Bronchial epithelial cell (primary cell): ENCODE results near the gene MYRIP. TPM values are rescaled to one million over a fixed set of nuclear protein-coding genes. Genes with fewer than 3 reads are reported as not detected.
"Not testable (repeated sequence)": the region's sequence is repeated elsewhere in the genome, so short reads cannot be mapped to it uniquely, and the experiment has no call there.

Experiments used
- DNase-seq: peaks from one replicate; pipeline ENCODE4 v3.0.0-alpha.2; 2010; ENCODE audit warnings: low read depth
- FAIRE-seq: peaks from 2 replicates; lab custom pipeline; 2011; peaks lifted over from hg19 to GRCh38; lab: Jason Lieb, UNC
- H3K27me3 ChIP-seq: 2 replicates; pipeline ENCODE4 v1.5.1; 2011; ENCODE audit warnings: low read length; ENCODE audit not compliant: control insufficient read depth, insufficient read depth
- H3K36me3 ChIP-seq: 2 replicates; pipeline ENCODE4 v1.5.1; 2011; ENCODE audit warnings: low read length; ENCODE audit not compliant: control insufficient read depth, insufficient read depth
- H3K4me3 ChIP-seq: 2 replicates; pipeline ENCODE4 v1.5.1; 2011; ENCODE audit warnings: mild to moderate bottlenecking, low read depth, low read length, control low read depth
- total RNA-seq: library from RNA; depleted of rRNA; stranded (reverse); fragments of >200 nt; gene quantifications from 2 replicates; pipeline ENCODE4 v1.2.1, GENCODE V29; 2014
- TF ChIP-seq, protein P1 (sequence below): IDR thresholded peaks from 2 replicates; pipeline ENCODE4 v1.5.1; 2011; ENCODE audit warnings: mild to moderate bottlenecking, moderate library complexity, low read length, control low read depth, inconsistent platforms; ENCODE audit not compliant: insufficient read depth, severe bottlenecking

MYRIP gene
- total RNA-seq, 1 donor from 2014 or later: not detected

DNA sequence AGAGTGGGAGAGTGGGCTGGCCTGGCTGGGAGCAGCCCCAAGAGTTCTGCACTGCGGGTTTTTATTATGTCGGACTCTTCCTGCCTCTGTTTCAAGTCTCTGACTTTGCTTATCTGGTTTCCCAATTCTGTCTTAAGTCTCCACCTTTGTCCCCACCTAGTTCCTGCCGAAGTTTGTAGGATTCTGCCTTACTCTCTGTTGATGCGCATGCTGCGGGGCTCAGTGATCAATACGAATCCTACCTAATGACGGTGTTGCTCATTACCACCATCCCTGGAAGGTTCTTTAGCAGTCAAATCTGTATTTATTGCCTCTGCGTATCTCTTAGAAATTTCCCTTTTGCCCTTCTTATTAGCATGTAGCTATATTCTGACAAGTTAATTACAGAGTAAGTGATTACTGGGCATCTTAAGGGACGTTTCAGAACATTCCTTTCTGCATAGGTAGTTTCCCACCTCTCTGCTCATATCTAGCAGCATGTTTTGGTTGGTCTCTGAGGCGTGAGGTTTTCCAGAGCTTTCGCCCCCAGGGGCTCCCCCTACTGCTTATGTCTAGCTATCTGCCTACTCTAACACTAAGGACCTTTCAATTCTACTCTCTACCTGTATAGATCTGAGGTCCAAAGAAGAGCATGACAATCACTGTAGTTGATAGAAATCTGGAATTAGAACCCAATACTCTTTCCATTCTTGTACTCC lies 264.1 kb downstream of the MYRIP start:
- Histone ChIP-seq H3K4me3 (no peak overlapping the region), H3K36me3 (no peaks in the 10 kb centered on the region), H3K27me3 (no peaks in the 10 kb centered on the region)
- TF ChIP-seq, protein P1, sequence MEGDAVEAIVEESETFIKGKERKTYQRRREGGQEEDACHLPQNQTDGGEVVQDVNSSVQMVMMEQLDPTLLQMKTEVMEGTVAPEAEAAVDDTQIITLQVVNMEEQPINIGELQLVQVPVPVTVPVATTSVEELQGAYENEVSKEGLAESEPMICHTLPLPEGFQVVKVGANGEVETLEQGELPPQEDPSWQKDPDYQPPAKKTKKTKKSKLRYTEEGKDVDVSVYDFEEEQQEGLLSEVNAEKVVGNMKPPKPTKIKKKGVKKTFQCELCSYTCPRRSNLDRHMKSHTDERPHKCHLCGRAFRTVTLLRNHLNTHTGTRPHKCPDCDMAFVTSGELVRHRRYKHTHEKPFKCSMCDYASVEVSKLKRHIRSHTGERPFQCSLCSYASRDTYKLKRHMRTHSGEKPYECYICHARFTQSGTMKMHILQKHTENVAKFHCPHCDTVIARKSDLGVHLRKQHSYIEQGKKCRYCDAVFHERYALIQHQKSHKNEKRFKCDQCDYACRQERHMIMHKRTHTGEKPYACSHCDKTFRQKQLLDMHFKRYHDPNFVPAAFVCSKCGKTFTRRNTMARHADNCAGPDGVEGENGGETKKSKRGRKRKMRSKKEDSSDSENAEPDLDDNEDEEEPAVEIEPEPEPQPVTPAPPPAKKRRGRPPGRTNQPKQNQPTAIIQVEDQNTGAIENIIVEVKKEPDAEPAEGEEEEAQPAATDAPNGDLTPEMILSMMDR: no peak
- DNase-seq: no peak
- FAIRE-seq: no peak

DNA sequence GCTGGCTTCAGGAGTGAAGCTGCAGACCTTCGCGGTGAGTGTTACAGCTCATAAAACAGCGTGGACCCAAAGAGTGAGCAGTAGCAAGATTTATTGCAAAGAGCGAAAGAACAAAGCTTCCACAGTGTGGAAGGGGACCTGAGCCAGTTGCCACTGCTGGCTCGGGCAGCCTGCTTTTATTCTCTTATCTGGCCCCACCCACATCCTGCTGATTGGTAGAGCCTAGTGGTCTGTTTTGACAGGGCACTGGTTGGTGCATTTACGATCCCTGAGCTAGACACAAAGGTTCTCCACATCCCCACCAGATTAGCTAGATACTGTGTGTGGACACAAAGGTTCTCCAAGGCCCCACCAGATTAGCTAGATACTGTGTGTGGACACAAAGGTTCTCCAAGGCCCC lies 267.7 kb downstream of the MYRIP start:
- not testable (repeated sequence) for H3K4me3 ChIP-seq, DNase-seq, H3K36me3 ChIP-seq, FAIRE-seq, H3K27me3 ChIP-seq

DNA sequence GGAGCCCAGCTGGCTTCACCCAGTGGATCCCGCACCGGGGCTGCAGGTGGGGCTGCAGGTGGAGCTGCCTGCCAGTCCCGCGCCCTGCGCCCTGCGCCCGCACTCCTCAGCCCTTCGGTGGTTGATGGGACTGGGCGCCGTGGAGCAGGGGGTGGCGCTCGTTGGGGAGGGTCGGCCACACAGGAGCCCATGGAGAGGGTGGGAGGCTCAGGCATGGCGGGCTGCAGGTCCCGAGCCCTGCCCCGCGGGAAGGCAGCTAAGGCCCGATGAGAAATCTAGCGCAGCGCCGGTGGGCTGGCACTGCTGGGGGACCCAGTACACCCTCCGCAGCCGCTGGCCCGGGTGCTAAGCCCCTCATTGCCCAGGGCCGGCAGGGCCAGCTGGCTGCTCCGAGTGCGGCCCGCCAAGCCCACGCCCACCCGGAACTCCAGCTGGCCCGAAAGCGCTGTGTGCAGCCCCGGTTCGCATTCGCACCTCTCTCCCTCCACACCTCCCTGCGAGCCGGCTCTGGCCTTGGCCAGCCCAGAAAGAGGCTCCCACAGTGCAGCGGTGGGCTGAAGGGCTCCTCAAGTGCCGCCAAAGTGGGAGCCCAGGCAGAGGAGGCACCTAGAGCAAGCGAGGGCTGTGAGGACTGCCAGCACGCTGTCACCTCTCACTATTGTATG lies 268.6 kb downstream of the MYRIP start:
- DNase-seq, H3K4me3 ChIP-seq, H3K36me3 ChIP-seq, H3K27me3 ChIP-seq, FAIRE-seq: not testable (repeated sequence)

DNA sequence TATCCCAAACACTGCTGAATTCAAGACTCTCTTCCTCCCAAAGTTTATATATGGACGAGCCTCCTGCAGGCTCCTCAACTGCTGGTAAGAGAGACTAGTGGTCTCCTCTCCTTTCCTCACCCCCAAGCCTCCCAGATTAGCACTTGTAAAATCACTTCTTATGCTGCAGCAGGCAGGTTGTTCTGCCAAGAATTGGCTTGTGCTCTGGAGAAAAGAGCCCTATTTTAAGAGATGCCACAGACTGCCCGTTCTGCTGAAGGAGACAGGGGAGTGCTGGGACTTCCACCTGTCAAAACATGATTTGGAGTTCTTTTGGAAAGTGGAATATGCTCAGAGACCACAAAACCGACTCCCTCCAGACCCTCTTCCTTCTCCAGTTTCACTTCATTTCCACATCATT lies 269.2 kb downstream of the MYRIP start:
- DNase-seq (no peak), FAIRE-seq (no peak)
- no peaks in the 10 kb centered on the region for H3K27me3 ChIP-seq
- H3K36me3 ChIP-seq: no peaks in the 10 kb centered on the region
- TF ChIP-seq, protein P1: no peak
- no peak overlapping the region for H3K4me3 ChIP-seq

DNA sequence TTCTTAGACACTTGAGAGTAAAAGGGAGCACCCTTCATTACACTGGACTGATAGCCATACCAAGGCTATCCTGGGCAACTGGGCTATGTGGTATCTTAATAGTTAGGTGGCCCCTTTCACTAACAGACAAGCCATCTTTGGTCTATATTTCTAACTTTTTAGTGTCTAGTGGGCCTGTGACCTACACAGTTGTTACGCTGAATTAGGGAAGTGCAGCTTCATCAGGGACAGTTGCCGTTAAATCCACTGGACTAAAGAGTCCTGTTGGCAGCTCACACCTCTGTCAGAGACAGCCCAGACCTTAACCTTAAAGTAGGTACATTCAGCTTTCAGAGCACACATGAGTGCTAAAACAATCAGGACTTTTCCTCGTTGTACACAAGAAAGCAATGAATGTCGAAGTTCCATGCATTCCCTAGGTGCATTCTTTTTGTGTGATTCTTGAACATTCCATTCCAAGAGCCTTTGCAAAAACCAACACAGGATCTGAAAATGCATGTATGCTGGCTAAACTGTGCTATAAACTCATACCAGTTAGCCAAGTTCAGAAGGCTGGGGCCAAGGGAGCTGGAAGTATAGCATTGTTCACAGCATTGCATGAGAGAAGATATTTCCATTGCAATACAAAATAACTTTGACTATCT lies 269.9 kb downstream of the MYRIP start:
- FAIRE-seq (no peak), DNase-seq (peak; percentile 46)
- H3K27me3 ChIP-seq: no peaks in the 10 kb centered on the region
- H3K4me3 ChIP-seq: no peak overlapping the region
- TF ChIP-seq, protein P1: no peak
- no peaks in the 10 kb centered on the region for H3K36me3 ChIP-seq

DNA sequence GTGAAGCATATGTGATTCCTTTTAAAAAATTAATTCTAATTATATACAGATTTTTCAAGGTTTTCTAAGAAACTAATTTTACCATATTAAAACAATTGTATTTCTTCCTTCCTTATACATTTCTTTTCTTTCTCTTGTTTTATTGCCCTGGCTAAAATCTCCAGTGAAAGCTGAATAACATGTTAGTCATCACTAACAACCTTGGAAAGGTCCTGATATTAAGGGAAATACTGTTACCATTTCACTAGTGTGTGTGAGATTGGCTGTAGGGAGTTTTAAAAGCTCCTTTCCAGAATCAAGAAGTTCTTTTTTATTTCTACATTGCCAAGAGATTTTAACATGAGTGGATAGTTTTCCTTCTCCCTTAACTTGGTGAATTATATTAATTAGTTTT lies 270.4 kb downstream of the MYRIP start:
- FAIRE-seq (no peak), DNase-seq (peak; percentile 46)
- no peak overlapping the region for H3K4me3 ChIP-seq
- no peaks in the 10 kb centered on the region for H3K27me3 ChIP-seq
- TF ChIP-seq, protein P1: no peak
- no peaks in the 10 kb centered on the region for H3K36me3 ChIP-seq
